Fibroblast of the aortic adventitia (primary cell): ENCODE data around the gene INHBE. TPM values are rescaled to one million over a fixed set of nuclear protein-coding genes. Genes with fewer than 3 reads are reported as not detected.
"Not testable (repeated sequence)": the region's sequence is repeated elsewhere in the genome, so short reads cannot be mapped to it uniquely, and the experiment has no call there.

ENCODE experiments used
- DNase-seq: peaks from one replicate; pipeline ENCODE4 v3.0.0-alpha.2; 2010; ENCODE audit warnings: low read depth
- H3K4me3 ChIP-seq: 2 replicates; pipeline ENCODE4 v1.5.1; 2011; ENCODE audit warnings: low read depth, mild to moderate bottlenecking, control low read depth, low read length, moderate library complexity
- total RNA-seq: library from RNA; depleted of rRNA; stranded (reverse); fragments of >200 nt; gene quantifications from 2 replicates; pipeline ENCODE4 v1.2.3, GENCODE V29; 2012; ENCODE audit warnings: low replicate concordance
- TF ChIP-seq, protein P1 (sequence below): IDR thresholded peaks from 2 replicates; pipeline ENCODE4 v1.5.1; 2011; ENCODE audit warnings: mild to moderate bottlenecking, low read length, control low read depth, inconsistent platforms; ENCODE audit not compliant: insufficient read depth

Gene INHBE
- total RNA-seq, 1 donor: 0.99 TPM

DNA sequence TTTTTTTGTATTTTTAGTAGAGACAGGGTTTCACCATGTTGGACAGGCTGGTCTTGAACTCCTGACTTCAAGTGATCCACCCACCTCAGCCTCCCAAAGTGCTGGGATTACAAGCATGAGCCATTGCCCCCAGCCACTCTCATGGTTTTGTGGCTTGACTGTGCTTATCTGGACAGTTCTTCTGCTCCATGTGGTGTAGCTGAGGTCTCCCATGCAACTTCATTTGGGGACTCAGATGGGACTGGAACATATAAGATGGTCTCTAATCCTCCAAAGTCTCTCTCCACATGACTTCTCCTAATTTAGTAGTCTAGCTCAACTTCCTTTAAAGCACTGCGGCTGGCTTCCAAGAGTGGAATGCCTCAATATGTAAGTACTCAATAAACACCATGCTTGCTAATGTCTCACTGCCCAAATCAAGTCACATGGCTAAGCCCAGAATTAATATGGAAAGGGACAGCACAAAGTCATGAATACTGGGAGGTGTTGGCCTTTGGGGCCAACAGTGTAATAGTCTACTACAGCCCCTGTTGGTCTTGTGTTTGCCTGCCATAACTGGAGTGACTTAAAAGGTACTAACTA is 13.2 kb upstream of the INHBE start:
- H3K4me3 ChIP-seq: no peak overlapping the region
- DNase-seq: no peak
- TF ChIP-seq, protein P1, sequence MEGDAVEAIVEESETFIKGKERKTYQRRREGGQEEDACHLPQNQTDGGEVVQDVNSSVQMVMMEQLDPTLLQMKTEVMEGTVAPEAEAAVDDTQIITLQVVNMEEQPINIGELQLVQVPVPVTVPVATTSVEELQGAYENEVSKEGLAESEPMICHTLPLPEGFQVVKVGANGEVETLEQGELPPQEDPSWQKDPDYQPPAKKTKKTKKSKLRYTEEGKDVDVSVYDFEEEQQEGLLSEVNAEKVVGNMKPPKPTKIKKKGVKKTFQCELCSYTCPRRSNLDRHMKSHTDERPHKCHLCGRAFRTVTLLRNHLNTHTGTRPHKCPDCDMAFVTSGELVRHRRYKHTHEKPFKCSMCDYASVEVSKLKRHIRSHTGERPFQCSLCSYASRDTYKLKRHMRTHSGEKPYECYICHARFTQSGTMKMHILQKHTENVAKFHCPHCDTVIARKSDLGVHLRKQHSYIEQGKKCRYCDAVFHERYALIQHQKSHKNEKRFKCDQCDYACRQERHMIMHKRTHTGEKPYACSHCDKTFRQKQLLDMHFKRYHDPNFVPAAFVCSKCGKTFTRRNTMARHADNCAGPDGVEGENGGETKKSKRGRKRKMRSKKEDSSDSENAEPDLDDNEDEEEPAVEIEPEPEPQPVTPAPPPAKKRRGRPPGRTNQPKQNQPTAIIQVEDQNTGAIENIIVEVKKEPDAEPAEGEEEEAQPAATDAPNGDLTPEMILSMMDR: no peak

DNA sequence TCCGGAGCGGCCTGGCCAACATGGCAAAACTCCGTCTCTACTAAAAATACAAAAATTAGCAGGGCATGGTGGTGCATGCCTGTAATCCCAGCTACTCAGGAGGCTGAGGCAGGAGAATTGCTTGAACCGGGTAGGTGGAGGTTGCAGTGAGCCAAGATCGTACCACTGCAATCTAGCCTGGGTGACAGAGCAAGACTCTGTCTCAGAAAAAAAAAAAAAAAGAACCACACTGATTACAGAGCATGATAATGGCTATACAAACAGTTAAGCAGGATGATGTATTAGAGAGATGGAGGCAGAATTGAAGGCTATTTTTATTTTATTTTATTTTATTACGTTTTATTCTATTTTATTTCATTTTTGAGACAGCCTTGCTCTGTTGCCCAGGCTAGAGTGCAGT is 10.8 kb upstream of the INHBE start:
- not testable (repeated sequence) for DNase-seq, H3K4me3 ChIP-seq

DNA sequence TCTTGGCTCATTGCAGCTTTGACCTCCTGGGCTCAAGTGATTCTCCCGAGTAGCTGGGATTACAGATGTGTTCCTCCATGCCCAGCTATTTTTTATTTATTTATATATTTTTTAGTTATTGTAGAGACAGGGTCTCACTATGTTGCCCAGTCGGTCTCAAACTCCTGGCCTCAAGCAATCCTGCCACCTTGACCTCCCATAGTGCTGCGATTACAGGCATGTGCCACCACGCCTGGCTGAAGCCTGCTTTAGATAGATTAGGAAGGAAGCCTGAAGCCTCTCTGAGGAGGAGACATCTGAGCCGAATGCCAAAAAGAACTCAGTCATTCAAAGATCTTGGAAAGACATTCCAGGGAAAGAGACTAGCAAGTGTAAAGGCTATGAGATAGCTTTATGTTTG is 10.4 kb upstream of the INHBE start:
- TF ChIP-seq, protein P1: no peak
- no peak for DNase-seq
- no peak overlapping the region for H3K4me3 ChIP-seq

DNA sequence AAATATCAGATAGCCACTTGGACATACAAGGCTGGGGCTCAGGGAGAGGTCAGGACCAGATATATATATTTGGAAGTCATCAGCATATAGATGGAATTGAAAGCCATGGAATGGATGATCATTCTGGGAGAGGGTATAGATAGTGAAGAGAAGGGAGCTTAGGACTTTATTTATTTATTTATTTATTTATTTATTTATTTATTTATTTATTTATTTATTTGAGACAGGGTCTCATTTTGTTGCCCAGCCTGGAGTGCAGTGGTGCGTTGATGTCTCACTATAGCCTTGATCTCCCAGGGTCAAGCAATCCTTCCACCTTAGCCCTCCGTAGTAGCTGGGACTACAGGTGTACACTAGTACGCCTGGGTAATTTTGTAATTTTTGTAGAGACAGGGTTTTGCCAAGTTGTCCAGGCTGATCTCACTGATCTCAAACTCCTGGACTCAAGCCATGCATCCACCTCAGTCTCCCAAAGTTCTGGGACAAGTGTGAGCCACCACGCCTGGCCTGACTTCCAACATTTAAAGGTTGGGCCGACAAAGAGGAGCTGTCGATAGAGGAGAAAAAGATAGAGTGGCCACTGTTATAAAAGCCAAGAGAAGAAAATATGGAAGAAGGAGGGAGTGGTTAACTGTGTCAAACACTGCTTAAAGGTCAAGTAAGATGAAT is 8.7 kb upstream of the INHBE start:
- TF ChIP-seq, protein P1: no peak
- no peak for DNase-seq

DNA sequence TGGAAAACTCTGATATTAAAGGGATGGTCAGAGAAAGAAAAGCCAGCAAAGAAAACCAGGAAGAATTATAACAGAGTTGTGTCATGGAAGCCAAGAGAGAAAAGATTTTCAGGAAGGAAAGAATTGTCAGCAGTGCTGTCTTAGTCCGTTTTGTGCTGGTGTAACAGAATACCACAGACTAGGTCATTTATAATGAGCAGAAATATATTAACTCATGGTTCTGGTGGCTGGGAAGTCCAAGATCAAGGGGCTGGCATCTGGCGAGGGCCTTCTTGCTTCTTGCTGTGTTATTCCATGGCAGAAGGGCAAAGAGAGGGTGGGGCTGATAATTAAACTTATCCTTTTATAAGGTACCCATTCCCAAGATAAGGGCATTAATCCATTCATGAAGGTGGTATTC is 6.4 kb upstream of the INHBE start:
- no peak overlapping the region for H3K4me3 ChIP-seq
- TF ChIP-seq, protein P1: no peak
- DNase-seq: no peak

More for the DNA sequence above, 8.7 kb upstream of the INHBE start:
- no peak overlapping the region for H3K4me3 ChIP-seq

DNA sequence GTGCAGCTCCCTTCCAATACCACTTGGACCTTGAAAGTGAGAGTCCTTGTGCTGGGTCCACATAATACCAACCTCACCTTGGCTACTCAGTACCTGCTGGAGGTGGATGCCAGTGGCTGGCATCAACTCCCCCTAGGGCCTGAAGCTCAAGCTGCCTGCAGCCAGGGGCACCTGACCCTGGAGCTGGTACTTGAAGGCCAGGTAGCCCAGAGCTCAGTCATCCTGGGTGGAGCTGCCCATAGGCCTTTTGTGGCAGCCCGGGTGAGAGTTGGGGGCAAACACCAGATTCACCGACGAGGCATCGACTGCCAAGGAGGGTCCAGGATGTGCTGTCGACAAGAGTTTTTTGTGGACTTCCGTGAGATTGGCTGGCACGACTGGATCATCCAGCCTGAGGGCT is 5.7 kb upstream of the INHBE start:
- H3K4me3 ChIP-seq: no peak overlapping the region
- TF ChIP-seq, protein P1: no peak
- no peak for DNase-seq

DNA sequence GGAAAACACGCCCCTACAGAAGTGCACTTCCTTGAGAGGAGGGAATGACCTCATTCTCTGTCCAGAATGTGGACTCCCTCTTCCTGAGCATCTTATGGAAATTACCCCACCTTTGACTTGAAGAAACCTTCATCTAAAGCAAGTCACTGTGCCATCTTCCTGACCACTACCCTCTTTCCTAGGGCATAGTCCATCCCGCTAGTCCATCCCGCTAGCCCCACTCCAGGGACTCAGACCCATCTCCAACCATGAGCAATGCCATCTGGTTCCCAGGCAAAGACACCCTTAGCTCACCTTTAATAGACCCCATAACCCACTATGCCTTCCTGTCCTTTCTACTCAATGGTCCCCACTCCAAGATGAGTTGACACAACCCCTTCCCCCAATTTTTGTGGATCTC is 5.0 kb upstream of the INHBE start:
- DNase-seq: no peak
- H3K4me3 ChIP-seq: no peak overlapping the region
- TF ChIP-seq, protein P1: no peak
